ENCODE results near the gene CNNM3. TPM values are rescaled to one million over a fixed set of nuclear protein-coding genes. Genes with fewer than 3 reads are reported as not detected.

The CNNM3 gene
- total RNA-seq, 4 donors from 2014 or later = 29.8 to 108 (median 44.8) TPM

GRCh38 chr2:96824079-96824870 lies 8.2 kb downstream of the CNNM3 start:
- no peaks in the 10 kb centered on the region for H3K27me3 ChIP-seq
- TF ChIP-seq POLR2A (IDR thresholded peaks at IDR 0.05) = no peak
- no peak for TF ChIP-seq CTCF (IDR thresholded peaks at IDR 0.05)
- H3K9me3 ChIP-seq = no peaks in the 10 kb centered on the region
- no peak overlapping the region for H3K4me3 ChIP-seq
- H3K36me3 ChIP-seq = peaks cover 0 to 64% (median 0%) of the 10 kb centered on the region in 3 donors
- peaks cover 4 to 39% (median 9%) of the 10 kb centered on the region in 4 donors for H3K4me1 ChIP-seq
- DNase-seq = no peak
- no peak overlapping the region for H3K27ac ChIP-seq

- no peaks in the 10 kb centered on the region for H3K27me3 ChIP-seq
- H3K4me3 ChIP-seq = no peak overlapping the region
- no peak for TF ChIP-seq CTCF (IDR thresholded peaks at IDR 0.05)
- TF ChIP-seq POLR2A (IDR thresholded peaks at IDR 0.05) = no peak
- no peaks in the 10 kb centered on the region for H3K9me3 ChIP-seq
- H3K36me3 ChIP-seq = peaks cover 0 to 71% (median 0%) of the 10 kb centered on the region in 3 donors
- H3K4me1 ChIP-seq = peaks cover 0 to 31% (median 5%) of the 10 kb centered on the region in 4 donors
- no peak overlapping the region for H3K27ac ChIP-seq
- DNase-seq = peak in 1 of 3 donors; percentile 33
Observed at GRCh38 chr2:96825057-96825456, 9.0 kb downstream of the CNNM3 start.

GRCh38 chr2:96826546-96827278 lies 10.6 kb downstream of the CNNM3 start:
- DNase-seq = peak in 1 of 3 donors; percentile 28
- TF ChIP-seq CTCF (IDR thresholded peaks at IDR 0.05) (no peak), POLR2A (IDR thresholded peaks at IDR 0.05) (no peak)
- H3K36me3 ChIP-seq = peaks cover 0 to 88% (median 0%) of the 10 kb centered on the region in 3 donors

GRCh38 chr2:96828436-96828835 lies 12.4 kb downstream of the CNNM3 start:
- peak in 1 of 3 donors; percentile 15 for DNase-seq
- Histone ChIP-seq H3K4me1 (peaks cover 0 to 9% (median 0%) of the 10 kb centered on the region in 4 donors), H3K9me3 (no peaks in the 10 kb centered on the region), H3K27me3 (no peaks in the 10 kb centered on the region), H3K4me3 (no peak overlapping the region), H3K27ac (no peak overlapping the region), H3K36me3 (peaks cover 0 to 95% (median 0%) of the 10 kb centered on the region in 3 donors)
- TF ChIP-seq CTCF (IDR thresholded peaks at IDR 0.05) (no peak), POLR2A (IDR thresholded peaks at IDR 0.05) (no peak)

More at GRCh38 chr2:96826546-96827278, 10.6 kb downstream of the CNNM3 start:
- no peak overlapping the region for H3K27ac ChIP-seq
- no peak overlapping the region for H3K4me3 ChIP-seq
- H3K27me3 ChIP-seq = no peaks in the 10 kb centered on the region
- no peaks in the 10 kb centered on the region for H3K9me3 ChIP-seq
- H3K4me1 ChIP-seq = peaks cover 0 to 16% (median 0%) of the 10 kb centered on the region in 4 donors

- H3K9me3 ChIP-seq = no peaks in the 10 kb centered on the region
- H3K36me3 ChIP-seq = peaks cover 0 to 90% (median 0%) of the 10 kb centered on the region in 3 donors
- H3K4me1 ChIP-seq = peaks cover 0 to 8% (median 0%) of the 10 kb centered on the region in 4 donors
- no peak overlapping the region for H3K4me3 ChIP-seq
- peak in 1 of 3 donors; percentile 18 for DNase-seq
- no peak overlapping the region for H3K27ac ChIP-seq
- no peak for TF ChIP-seq POLR2A (IDR thresholded peaks at IDR 0.05)
- no peak for TF ChIP-seq CTCF (IDR thresholded peaks at IDR 0.05)
- H3K27me3 ChIP-seq = no peaks in the 10 kb centered on the region
Observed at GRCh38 chr2:96828874-96829273, 12.8 kb downstream of the CNNM3 start.
